GM21360 (cell line): Measurements from ENCODE around the gene KCNT2.
"Not testable (repeated sequence)": the region's sequence is repeated elsewhere in the genome, so short reads cannot be mapped to it uniquely, and the experiment has no call there.

Source experiments
- ATAC-seq: cut with Tn5 transposase; IDR thresholded peaks from one replicate; pipeline ENCODE4 v1.9.1; 2021; ENCODE audit warnings: mild to moderate bottlenecking, moderate library complexity; ENCODE audit not compliant: unreplicated experiment

Gene KCNT2

DNA sequence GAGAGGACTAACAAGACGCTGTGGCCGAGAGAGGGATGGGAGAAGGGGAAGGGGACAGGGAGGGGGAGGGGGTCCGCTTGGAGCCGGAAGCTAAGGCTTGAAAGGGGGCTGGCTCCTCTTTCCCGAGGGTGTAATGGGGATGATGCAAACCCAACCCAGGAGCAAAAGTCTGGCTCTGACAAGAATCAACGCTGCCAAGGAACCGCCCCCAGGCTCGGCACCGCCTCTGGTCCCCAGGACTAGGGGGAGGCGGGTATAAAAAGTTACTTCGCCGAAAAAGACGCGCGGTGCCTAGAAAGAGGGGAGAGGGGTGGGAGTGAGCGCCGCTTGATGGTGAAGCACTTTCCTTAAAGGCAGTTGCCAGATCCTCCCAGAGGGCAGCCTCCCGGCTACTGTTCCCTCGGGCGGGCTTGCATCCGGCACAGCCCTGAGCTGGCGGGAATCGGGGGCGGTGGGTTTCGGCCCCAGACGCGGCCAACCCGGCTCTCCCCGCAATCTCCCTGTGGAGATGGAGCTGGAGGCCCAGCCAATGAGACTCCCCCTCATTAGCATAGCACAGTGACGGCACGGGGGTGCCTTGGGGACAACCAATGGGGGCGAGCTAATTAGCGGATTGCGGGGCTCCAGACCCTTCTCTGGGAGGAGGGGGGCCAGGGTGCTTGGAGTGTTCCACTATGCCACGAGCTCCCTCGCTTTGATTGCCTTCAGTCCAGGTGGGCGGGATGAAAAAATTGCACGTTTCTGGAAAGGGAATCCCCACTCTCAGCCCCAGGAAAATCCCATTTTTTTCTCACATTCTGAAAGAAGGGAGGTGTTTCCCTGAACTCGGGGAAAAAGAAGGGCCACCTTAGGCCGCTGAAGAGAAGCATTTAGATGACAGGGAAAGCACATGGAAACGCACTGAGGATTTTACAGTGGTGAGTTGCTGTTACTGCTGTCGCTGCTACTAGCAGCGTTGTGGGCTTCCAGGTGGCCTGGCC lies at the start of gene KCNT2:
TSS of gene KCNT2 (minus strand) at position 51 of the 980 bp plus-strand sequence. CDS start 131 bp downstream, outside the sequence.
- ATAC-seq = no peak

DNA sequence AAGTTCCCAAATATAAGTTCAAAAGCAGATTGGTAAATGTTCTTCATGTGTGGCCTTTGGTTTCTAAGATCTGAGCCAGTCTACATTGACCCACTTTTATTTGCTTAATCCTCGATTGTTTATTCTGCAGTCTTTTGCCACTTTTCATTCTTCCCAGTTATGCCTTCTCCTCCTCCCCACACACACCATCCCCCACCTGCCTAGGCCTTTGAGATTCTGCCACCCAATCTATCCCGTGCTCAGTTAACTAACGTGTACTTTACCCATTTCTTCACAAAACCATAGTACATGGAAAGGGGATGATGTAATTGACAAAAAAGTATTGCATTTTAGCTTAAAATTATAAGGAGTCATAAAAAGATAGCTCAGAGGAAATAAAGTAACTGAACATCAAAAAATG lies 47.3 kb upstream of the KCNT2 start:
- no peak for ATAC-seq

DNA sequence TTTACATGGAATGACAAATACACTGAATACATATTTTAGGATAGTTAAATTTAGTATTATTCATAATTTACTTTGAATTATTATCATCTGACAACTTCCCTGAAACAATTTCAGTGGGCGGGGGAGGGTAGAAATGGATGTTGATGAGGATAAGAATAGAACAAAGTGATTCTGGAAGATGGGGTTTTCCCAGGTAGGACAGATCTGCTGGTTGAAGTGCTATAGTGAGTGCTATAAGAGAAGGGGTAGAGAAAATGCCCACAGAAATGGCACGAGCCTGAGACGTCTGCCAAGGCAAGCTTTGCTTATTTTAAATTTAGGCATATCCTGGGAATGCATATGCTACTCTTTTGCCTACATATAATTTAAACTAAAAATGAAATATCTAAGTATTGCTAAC lies 46.8 kb upstream of the KCNT2 start:
- ATAC-seq = no peak

DNA sequence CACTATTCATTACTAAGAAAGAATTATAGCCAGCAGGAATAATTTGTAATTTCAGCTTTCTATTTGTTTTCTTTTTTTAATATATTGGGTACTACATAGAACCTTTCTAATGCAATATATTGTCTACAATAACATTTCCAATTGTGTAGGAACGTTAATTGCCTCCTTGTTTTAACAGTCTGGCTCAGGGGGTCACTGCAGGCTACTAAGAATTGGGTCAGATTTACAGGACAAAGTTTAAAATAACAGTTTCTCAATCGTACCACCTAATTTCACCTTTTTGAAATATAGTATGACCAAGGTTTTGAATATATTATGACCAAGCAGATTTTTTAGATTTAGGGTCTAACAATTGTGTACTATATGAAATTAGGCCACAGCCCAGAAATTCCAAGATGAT lies 46.0 kb upstream of the KCNT2 start:
- no peak for ATAC-seq

DNA sequence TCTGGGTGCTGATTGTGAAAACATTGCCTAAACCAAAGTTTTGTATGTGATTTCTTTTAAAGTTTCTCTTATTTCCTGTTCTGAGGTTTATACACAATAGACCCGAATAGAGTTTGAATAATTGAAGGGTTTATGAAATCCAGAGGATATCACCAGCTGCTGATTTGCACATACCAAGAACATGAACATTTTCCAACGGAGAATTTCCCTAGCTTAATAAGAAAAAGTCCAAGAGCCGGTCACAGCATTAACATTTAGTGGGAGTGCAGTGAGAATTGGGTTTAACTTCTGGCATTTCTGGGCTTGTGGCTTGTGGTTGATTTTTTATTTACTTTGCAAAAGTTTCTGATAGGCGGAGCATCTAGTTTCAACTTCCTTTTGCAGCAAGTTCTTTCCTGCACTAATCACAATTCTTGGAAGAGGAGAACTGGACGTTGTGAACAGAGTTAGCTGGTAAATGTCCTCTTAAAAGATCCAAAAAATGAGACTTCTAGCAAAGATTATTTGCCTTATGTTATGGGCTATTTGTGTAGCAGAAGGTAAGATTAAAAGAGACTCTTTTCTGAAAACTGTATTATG lies 43.5 kb upstream of the KCNT2 start, which contains the start of gene CFH:
TSS of gene CFH (plus strand) at position 407 of the 579 bp plus-strand sequence. CDS start at position 482, 75 bp downstream.
- ATAC-seq = no peak

DNA sequence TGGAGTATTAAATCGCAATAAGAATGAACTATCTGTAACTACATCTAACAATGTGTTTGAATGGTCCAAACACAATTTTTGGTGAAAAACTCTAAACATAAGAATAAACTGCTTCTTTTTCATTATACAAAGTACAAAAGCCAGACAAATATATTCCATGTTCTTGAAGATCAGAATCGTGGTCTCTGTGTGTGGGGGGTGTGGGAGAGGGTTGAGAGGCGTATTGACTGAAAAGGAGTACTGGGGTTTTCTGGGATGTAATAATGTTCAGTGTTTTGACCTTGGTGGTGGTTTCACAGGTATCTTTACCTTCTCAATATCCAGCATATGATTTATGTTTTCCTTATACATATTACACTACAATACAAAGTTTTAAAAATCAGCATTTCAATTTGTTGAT lies 42.8 kb upstream of the KCNT2 start:
- ATAC-seq = no peak

DNA sequence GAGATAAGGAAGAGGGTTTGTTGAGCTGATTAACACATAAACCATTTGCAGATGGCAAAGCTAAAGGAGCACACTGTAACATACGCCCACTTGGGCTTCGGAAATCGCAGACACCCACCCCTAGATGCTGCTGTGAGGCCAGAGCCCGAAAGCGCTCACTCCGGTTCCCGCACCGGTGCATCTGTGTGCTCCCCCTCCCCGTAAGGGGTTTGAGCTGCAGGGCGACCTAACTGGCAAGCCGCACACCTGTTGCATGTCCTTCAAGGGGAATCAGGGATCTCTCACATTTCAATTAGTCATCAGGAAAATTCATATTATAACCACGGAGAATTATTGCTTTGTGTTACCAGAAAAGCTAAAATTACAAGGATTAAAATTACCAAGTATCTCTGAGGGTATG lies 42.2 kb upstream of the KCNT2 start:
- ATAC-seq = no peak

DNA sequence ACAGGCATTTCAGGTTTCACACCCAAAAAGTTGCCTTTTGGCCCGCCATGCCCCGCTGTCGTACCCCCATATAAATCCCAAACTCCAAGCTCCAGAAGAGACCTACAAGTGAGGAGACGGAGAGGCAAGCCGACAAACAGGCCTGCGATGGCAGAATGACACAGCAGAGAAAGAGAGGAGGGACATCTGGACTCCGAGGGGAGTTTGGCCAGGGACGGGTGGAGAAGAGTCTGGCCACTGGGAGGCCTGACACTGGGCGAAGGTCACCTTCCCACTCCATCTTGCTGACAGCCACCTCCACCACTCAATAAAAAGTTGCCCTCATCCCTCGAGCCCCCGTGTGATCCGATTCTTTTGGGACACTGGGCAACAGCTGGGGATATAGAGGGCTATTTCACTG lies 41.8 kb upstream of the KCNT2 start:
- ATAC-seq = no peak

DNA sequence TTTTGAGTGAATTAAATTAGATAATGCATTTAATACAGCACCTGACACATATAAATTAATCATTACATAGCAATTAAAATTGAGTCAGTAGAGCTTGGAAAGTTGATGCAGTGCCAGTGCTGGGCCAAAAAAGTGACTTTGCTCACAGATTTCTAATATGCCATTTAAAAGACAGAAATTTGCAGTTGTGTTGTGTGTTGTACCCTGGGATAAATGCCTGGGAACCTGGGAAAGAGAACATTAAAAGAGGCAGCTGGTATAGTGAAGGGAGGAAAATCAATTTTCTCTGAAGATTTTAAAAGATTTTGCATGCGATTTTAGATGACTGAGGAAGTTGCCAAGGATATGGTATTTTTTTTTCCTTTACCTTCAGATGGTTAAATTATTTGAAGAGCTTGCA lies 32.7 kb upstream of the KCNT2 start:
- ATAC-seq = no peak

DNA sequence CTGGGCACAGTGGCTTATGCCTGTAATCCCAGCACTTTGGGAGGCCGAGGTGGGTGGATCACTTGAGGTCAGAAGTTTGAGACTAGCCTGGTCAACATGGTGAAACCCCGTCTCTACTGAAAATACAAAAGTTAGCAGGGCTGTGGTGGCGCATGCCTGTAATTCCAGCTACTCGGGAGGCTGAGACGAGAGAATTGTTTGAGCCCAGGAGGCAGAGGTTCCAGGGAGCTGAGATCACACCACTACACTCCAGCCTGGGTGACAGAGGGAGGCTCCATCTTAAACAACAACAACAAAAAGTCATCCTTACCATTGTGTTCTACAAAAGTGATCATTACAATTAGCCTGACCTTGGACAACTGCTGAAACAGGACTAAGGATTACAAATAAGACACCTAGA lies 31.1 kb upstream of the KCNT2 start:
- ATAC-seq = not testable (repeated sequence)

DNA sequence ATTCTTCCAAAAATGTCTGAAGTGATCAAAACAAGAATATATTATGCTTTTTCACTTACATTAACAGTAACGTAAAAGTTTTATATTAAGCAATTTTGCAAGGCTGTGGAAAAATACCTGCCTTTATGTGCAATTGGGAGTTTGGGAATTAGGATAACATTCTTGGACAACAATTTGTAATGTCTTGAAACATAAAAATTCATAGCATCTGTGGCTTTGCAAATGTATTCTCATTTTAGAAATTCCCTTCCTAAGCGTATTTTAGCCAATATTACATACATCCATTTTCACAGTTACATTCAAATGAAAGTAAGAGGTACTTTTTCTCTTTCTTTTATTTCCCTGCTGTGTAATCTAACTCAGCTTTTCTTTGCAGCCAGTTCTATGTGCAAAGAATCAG lies 30.2 kb upstream of the KCNT2 start:
- no peak for ATAC-seq

DNA sequence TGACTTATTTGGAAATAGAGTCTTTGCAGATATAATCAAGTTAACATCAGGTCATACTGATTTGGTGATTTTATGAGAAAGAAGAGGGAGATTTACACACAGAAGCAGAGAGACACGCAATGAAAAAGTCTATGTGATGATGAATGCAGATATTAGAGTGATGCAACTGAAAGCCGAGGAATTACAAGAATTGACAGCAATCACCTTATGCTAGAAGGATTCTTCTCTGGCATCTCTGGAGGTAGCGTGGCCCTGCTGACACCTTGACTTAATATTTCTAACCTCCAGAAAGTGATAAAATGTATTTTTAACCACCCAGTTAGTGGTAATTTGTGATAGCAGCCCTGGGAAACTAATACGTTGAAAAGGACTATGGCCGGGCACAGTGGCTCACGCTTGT lies 29.4 kb upstream of the KCNT2 start:
- ATAC-seq = no peak

DNA sequence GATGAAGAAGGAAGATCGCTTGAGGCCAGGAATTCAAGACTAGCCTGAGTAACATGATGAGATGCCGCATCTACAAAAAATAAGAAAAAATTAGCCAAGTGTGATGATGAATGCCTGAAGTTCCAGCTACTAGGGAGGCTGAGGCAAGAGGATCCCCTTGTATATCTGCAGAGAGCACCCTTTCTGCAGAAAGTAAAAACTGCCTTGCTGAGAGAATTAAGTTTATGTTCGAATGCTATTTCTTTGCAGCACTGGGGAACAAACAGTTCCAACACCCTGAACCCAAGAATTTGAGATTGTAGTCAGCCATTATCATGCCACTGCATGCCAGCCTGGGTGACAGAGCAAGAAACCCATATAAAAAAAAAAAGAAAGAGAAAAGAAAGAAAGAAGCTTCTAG lies 20.6 kb upstream of the KCNT2 start:
- no peak for ATAC-seq

DNA sequence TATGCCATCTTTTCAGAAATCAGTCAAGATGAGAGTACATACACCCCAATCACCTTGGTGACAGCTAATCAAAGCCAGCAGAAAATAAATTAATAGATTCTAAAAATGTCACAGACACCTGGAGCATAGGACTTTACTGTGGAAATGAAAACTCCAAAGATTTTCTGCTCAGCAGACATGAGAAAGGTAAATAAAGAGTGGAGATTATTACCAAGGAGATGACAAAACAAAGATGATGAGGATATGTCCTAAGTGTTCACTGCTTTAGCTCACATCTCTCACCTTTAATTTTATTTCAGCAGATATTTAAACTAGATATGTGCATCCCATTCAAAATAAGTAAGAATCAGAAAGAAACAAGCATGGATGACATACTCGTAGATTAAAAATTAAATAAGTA lies 14.8 kb upstream of the KCNT2 start:
- ATAC-seq = no peak

DNA sequence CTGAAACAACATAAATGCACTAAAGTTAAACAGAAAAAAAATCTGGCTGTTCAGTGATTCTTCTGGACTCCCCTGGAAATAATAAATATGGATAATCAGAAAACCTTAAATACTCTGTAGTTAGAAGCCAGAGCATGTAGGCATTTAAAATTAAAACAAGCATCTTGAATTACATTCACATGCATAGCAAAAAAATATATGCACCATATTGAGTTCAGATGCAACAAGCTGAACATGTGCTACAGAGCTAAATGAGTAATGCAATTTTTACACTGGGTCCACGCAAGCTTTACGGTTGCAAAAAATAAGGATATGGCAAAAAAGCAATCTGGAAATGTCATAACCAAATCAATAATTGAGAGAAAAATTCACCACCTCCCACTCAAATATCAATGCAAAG lies 11.5 kb upstream of the KCNT2 start:
- no peak for ATAC-seq

DNA sequence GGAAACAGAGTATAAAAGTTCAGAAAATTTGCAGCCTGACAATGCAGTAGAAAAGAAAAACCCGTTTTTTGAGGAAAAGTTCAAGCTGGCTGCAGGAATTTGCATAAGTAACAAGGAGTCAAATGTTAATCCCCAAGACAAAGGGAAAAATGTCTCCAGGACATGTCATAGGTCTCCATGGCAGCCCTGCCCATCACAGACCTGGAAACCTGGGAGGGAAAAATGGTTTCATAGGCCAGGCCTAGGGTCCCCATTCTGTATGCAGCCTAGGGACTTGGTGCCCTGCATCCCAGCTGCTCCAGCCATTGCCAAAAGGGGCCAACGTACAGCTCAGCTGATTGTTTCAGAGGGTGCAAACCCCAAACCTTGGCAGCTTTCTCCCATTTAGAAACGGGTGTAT lies 3.6 kb upstream of the KCNT2 start:
- ATAC-seq = no peak

DNA sequence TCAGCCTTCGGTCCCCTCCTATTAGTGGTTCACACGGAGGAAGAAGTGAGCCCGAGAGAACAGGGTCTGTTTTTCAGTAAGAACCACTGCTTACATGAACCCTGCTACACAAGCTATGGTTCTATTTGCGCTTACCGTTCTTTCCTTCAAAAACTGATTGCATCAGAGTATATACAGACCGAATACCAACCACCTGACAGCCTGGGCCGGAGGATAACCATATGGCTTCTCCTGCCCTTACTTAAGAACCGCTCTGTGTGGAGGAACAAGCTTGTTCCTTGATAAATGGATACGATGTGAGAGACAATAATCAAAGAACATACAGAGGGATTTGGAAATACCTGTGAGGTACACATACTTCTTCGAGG lies 1.1 kb upstream of the KCNT2 start:
- ATAC-seq = no peak

DNA sequence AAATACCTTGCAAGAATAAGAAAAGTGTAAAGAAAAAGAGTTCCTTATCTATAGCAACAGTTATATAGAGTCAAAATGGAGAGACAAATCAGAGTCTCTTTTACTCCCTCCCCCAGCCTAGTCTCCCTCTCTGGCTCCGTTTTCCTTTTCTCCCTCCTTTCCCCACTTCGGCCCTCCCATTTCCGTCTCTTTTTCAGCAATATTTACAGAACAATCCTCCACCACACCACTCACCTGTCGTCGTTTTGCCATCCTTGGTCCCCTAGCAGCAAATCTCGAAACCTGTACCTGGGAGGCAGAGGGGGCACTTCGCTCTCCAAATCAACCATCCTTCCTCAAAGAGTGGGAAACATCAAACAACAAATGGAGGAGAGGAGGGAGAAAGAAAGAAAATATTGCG lies 259 bp downstream of the KCNT2 start:
- no peak for ATAC-seq

DNA sequence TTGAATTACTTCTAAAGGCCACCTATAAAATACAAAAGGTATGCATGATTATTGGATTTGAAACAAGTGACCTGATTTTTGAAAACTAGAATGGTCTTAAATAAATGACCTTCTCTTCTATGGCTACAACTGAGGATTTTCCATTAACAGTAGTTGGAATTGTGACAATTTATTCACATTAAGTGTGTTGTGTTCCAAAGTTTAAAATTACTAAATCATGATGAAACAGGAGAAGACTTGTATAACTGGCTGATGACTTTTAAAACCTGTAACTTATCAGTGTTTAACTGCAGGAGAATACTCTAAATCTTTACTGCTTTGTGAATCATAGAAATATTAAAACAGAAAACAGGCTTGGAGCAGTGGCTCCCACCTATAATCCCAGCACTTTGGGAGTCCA lies 4.6 kb downstream of the KCNT2 start:
- no peak for ATAC-seq

DNA sequence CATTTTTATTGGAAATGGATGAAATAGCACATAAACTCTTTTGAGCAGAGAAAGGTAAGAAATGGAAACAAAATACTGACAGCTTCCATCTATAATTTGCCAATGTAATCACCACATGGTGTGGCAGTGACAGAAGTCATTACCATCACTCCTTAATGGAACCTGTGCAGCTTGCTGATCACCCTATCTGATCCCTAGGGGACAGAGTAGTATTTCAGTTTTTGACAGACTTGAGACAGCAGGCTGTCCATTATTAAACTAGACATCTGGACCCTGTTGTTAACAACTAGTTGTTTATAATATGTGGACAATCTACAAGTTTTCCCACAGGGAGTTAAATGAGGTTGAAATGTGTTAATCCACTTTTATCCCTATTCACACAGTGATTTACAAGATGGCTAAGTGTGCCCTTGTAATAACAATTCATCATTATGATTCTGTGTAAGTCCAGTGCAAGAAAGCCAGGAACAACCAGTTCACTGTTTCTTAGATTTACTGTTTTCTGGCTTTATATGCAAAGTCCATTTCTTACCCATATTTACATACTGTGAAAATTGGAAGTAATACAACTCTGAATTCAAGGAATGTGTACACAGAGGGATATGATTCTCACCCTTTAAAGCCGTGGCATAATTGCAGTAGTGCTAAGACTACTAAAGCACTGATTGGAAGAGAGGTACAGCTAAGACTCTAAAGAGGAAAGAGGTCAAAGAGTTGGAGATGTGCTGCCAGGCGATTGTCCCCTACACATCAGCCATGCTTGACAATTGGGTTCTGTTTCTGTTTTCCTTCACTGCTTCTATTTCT lies 9.1 kb downstream of the KCNT2 start:
- no peak for ATAC-seq

DNA sequence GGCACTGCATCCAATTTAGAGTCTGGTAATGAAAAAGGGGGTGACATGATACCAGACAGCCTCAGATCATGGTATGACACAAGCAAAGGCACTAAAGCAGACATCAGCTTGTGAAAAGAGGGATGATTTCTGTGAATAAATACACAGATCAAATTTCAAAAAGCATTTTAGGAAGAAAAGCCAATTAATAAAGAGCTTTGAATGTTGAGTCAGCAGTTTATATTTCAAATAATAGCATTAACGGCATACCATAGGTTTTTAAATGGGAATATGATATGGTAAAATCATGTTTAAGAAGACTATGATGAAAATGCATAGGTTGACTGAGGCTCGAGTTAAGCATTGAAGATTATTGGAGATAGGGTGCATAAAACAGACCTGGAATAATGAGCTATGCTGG lies 13.5 kb downstream of the KCNT2 start:
- ATAC-seq = no peak

DNA sequence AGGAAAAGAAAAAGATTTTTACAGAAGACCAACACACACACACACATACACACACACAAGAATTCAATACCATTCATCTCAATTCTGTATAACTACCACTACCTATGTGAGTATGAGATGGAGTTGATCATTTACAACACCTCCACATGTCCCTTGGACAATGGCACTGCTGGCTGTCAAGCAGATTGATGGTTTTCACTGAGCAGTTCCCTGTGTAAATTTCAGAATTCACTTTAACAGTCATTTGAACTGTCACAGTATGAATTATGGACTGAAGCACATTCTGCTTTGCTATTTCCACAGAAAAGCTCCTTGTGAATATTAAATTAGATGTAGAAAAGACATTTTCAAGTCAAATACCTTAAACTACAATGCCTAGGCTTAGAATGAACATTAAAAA lies 14.3 kb downstream of the KCNT2 start:
- ATAC-seq = no peak
